HepG2 (cell line): ENCODE measurements around the gene RETREG2. TPM values are rescaled to one million over a fixed set of nuclear protein-coding genes. Genes with fewer than 3 reads are reported as not detected.

Experiments
- ATAC-seq: fragments of 200-7000 bp; cut with Tn5 transposase; 3 replicates; pipeline ENCODE4 v1.9.1; 2020; ENCODE audit warnings: mild to moderate bottlenecking, moderate library complexity
- BruUV-seq: library from RNA; stranded (reverse); fragments of 400-500 nt; replicated peaks from 2 replicates; lab custom pipeline; 2021; lab: Mats Ljungman, UMichigan
- CTCF ChIA-PET: fragments of 300-600 bp; formaldehyde crosslinking; extraction: SDS; loops from one replicate; lab custom pipeline; 2021; ENCODE audit warnings: low total read pairs, inconsistent platforms, low intra/inter-chr PET ratio; lab: Yijun Ruan, JAX
- POLR2A ChIA-PET: fragments of 350-600 bp; sonication (Branson Sonifier 250); formaldehyde crosslinking; loops from one replicate; lab custom pipeline; 2020; ENCODE audit warnings: antibody characterized with exemption, inconsistent platforms; lab: Yijun Ruan, JAX
- DNase-seq: peaks from one replicate; pipeline ENCODE4 v3.0.0-alpha.2; 2015; ENCODE audit warnings: low spot score
- FAIRE-seq: peaks from 3 replicates; lab custom pipeline; 2011; peaks lifted over from hg19 to GRCh38; lab: Jason Lieb, UNC
- H2AFZ ChIP-seq: one replicate; pipeline ENCODE4 v1.6.1; 2011; ENCODE audit warnings: low read length, inconsistent platforms
- H3K27ac ChIP-seq: fragments of 300-600 bp; 3 replicates; pipeline ENCODE4 v1.8.0; 2011; ENCODE audit warnings: mixed run types, mild to moderate bottlenecking, mixed read lengths, low read length, inconsistent platforms; ENCODE audit not compliant: insufficient read depth; ENCODE audit errors: extremely low read length
- H3K27me3 ChIP-seq, 2 experiments: fragments of 200-600 bp in 1 of 2; 2 replicates in 1 of 2; 3 replicates in 1 of 2; pipeline versions ENCODE4 v1.6.0 to v1.8.0; 2011; ENCODE audit warnings: low read length in 2 of 2, mild to moderate bottlenecking in 2 of 2, moderate library complexity in 2 of 2, inconsistent platforms in 1 of 2; ENCODE audit not compliant: insufficient read depth in 2 of 2, control insufficient read depth in 1 of 2
- H3K36me3 ChIP-seq, 2 experiments: fragments of 200-600 bp in 1 of 2; replicated peaks in 1 of 2; 2 replicates in 1 of 2; 3 replicates in 1 of 2; pipeline versions ENCODE4 v1.5.1 to v1.8.0; 2011; ENCODE audit warnings: low read length in 2 of 2, inconsistent platforms in 1 of 2; ENCODE audit not compliant: insufficient read depth in 2 of 2, control insufficient read depth in 1 of 2
- H3K4me1 ChIP-seq: 2 replicates; pipeline ENCODE4 v1.5.1; 2012; ENCODE audit warnings: low read length, inconsistent platforms; ENCODE audit not compliant: insufficient read depth
- H3K4me2 ChIP-seq: 2 replicates; pipeline ENCODE4 v1.6.0; 2011; ENCODE audit warnings: low read depth, low read length, inconsistent platforms
- H3K4me3 ChIP-seq, 3 experiments: fragments of 200-600 bp in 1 of 3; sonication (generic), shearing (Covaris generic) in 1 of 3; replicated peaks in 1 of 3; 2 replicates each; pipeline ENCODE4 v1.5.1; 2011 to 2016; ENCODE audit warnings: low read length in 3 of 3, inconsistent platforms in 2 of 3, low read depth in 2 of 3, mild to moderate bottlenecking in 2 of 3, control low read depth in 1 of 3, mixed read lengths in 1 of 3; ENCODE audit not compliant: insufficient read depth in 1 of 3
- H3K79me2 ChIP-seq: one replicate; pipeline ENCODE4 v1.6.1; 2011; ENCODE audit warnings: low read length, inconsistent platforms; ENCODE audit not compliant: insufficient read depth
- H3K9ac ChIP-seq: 2 replicates; pipeline ENCODE4 v1.6.0; 2011; ENCODE audit warnings: mild to moderate bottlenecking, low read depth, low read length, inconsistent platforms; ENCODE audit not compliant: insufficient read depth
- H3K9me3 ChIP-seq: 2 replicates; pipeline ENCODE4 v1.5.1; 2012; ENCODE audit warnings: mild to moderate bottlenecking, low read length
- H4K20me1 ChIP-seq: 2 replicates; pipeline ENCODE4 v1.6.0; 2011; ENCODE audit warnings: inconsistent platforms, mild to moderate bottlenecking, low read length, moderate library complexity; ENCODE audit not compliant: insufficient read depth
- BCL6 ChIP-seq: IDR thresholded peaks from 2 replicates; pipeline ENCODE4 v1.6.1; 2016; ENCODE audit warnings: missing genetic modification reagents, missing compliant biosample characterization
- CC2D1A ChIP-seq: sonication (generic); formaldehyde crosslinking; IDR thresholded peaks from 2 replicates; pipeline ENCODE4 v1.8.1; 2023; ENCODE audit warnings: mild to moderate bottlenecking, missing genetic modification reagents
- CHD2 ChIP-seq: IDR thresholded peaks from 2 replicates; pipeline ENCODE4 v1.6.1; 2011; ENCODE audit warnings: low read depth, low read length, improper control_type of control experiment
- DBP ChIP-seq: sonication (generic); formaldehyde crosslinking; IDR thresholded peaks from 2 replicates; pipeline ENCODE4 v1.4.0; 2020; ENCODE audit warnings: missing genetic modification reagents; ENCODE audit errors: not compliant biosample characterization
- DMAP1 ChIP-seq: IDR thresholded peaks from 2 replicates; pipeline ENCODE4 v1.6.1; 2016
- GTF3A ChIP-seq: sonication (generic); formaldehyde crosslinking; conservative IDR thresholded peaks from 2 replicates; pipeline ENCODE4 v1.4.0; 2020; ENCODE audit warnings: mild to moderate bottlenecking, missing genetic modification reagents
- PHF5A ChIP-seq: IDR thresholded peaks from one replicate; pipeline ENCODE4 v1.6.1; 2018; ENCODE audit warnings: low read depth, missing genetic modification reagents; ENCODE audit not compliant: unreplicated experiment
- RFX1 ChIP-seq: fragments of 450-650 bp; IDR thresholded peaks from 2 replicates; pipeline ENCODE4 v1.6.1; 2017
- SP1 ChIP-seq, 2 experiments: fragments of 450-650 bp in 1 of 2; sonication (generic) in 1 of 2; formaldehyde crosslinking in 1 of 2; IDR thresholded peaks; 2 replicates each; pipeline versions ENCODE4 v1.4.0 to v1.6.1; 2016 to 2020; ENCODE audit warnings: missing genetic modification reagents in 1 of 2
- THRA ChIP-seq: sonication (generic); formaldehyde crosslinking; IDR thresholded peaks from 2 replicates; pipeline ENCODE4 v1.4.0; 2020; ENCODE audit warnings: missing genetic modification reagents, borderline replicate concordance
- USF2 ChIP-seq, 2 experiments: sonication (generic) in 1 of 2; formaldehyde crosslinking in 1 of 2; IDR thresholded peaks; 2 replicates each; pipeline versions ENCODE4 v1.5.1 to v1.6.1; 2011 to 2020; ENCODE audit warnings: borderline replicate concordance in 1 of 2, low read depth in 1 of 2, low read length in 1 of 2, mild to moderate bottlenecking in 1 of 2, missing genetic modification reagents in 1 of 2, moderate library complexity in 1 of 2
- ZNF136 ChIP-seq: sonication (generic); formaldehyde crosslinking; IDR thresholded peaks from 2 replicates; pipeline ENCODE4 v1.8.1; 2022; ENCODE audit warnings: low read depth, mild to moderate bottlenecking, moderate library complexity, missing genetic modification reagents
- ZNF337 ChIP-seq: sonication (generic); formaldehyde crosslinking; IDR thresholded peaks from 2 replicates; pipeline ENCODE4 v1.5.1; 2020; ENCODE audit warnings: missing genetic modification reagents, low read depth, mild to moderate bottlenecking, borderline replicate concordance
- ZNF83 ChIP-seq: sonication (generic); formaldehyde crosslinking; IDR thresholded peaks from 2 replicates; pipeline ENCODE4 v1.4.0; 2020; ENCODE audit warnings: missing genetic modification reagents, mild to moderate bottlenecking, borderline replicate concordance
- ZSCAN29 ChIP-seq: sonication (generic); formaldehyde crosslinking; conservative IDR thresholded peaks from 2 replicates; pipeline ENCODE4 v1.4.0; 2020; ENCODE audit warnings: mild to moderate bottlenecking, missing genetic modification reagents
- WGBS: methylation state at CpG from one replicate; pipeline ENCODE4 v1.1.6; 2017; ENCODE audit warnings: low lambda C conversion rate; 5-methylcytosine and 5-hydroxymethylcytosine counted together
- in situ Hi-C: cut with HindIII; loops from 2 replicates; pipeline ENCODE4 v1.10.0; 2017; ENCODE audit warnings: low pct_unique_long_range_greater_than_20kb; ENCODE audit not compliant: extremely low pct_ligation_motif_present
- intact Hi-C: fragments of 100-400 bp; cut with micrococcal nuclease; formaldehyde crosslinking; loops from one replicate; pipeline ENCODE4 v1.10.0; 2022; ENCODE audit not compliant: unreplicated experiment
- polyA plus RNA-seq, 8 experiments: library from polyadenylated mRNA; depleted of rRNA in 3 of 8; stranded (reverse) in 7 of 8; unstranded in 1 of 8; fragments of >200 nt; fragmentation: Illumina TruSeq in 4 of 8; extraction: Trizol in 4 of 8; gene quantifications; 2 replicates each; pipeline versions ENCODE4 v1.2.1 to v1.2.3, GENCODE V29; 2011 to 2016; ENCODE audit warnings: low read depth in 4 of 8, missing spikeins in 1 of 8, mixed read lengths in 1 of 8; ENCODE audit not compliant: insufficient read depth in 1 of 8
- total RNA-seq, 5 experiments: library from RNA; depleted of rRNA; stranded (reverse); fragments of >200 nt; fragmentation: Illumina TruSeq; extraction: Trizol; gene quantifications; 2 replicates each; pipeline ENCODE4 v1.2.3, GENCODE V29; 2016; ENCODE audit warnings: low read depth in 1 of 5

RETREG2 gene
- total and polyA plus RNA-seq, 2 of the 13 experiments (the other 11 are each of a cell fraction or from before 2014, with no cell fraction given) = 86.0 to 134 TPM

- TF ChIP-seq DBP = peak; percentile 13
- TF ChIP-seq SP1 (IDR thresholded peaks at IDR 0.05) = no peak
- no peak for TF ChIP-seq SP1 (CRISPR knock-in tag; IDR thresholded peaks at IDR 0.05)
- TF ChIP-seq BCL6 (CRISPR knock-in tag) = no peak
- no peak for TF ChIP-seq ZNF136 (CRISPR knock-in tag)
- TF ChIP-seq ZNF83 = no peak
Observed at GRCh38 chr2:219228041-219228910, 50.2 kb downstream of the RETREG2 start (continued).

- no peaks in the 10 kb centered on the region; a peak in 1 of 5 replicates for H3K27me3 ChIP-seq
- CTCF ChIA-PET = interaction anchor here (1.2 to 2.3 kb wide), 2 partner anchors 66 to 70 kb away, joined by 3 to 15 read pairs; no protein-coding TSS in a partner anchor
- BruUV-seq = no TSS peak
- ATAC-seq (peak; percentile 68), DNase-seq (no peak), FAIRE-seq (no peak)
- H3K9me3 ChIP-seq = no peaks in the 10 kb centered on the region
- 1% methylated on average over 12 of the region's 19 CpGs for WGBS
- intact Hi-C loops = loop anchor here (1.0 kb wide), 5 partner anchors 11 to 66 kb away; partner anchors contain the start of genes ABCB6, GLB1L, STK16 and ZFAND2B
- no peaks in the 10 kb centered on the region for H4K20me1 ChIP-seq
- peak overlapping the region; percentile 91 for H3K4me2 ChIP-seq
- H2AFZ ChIP-seq = no peak overlapping the region
- in situ Hi-C loops = no loop called here
- peak overlapping the region; percentile 91 for H3K9ac ChIP-seq
- POLR2A ChIA-PET = interaction anchor here (1.0 to 6.6 kb wide), 17 partner anchors 10 to 159 kb away, joined by 3 to 80 read pairs (median 7); partner anchors contain the start of genes ABCB6, CNPPD1, DNAJB2 and DNPEP
- H3K4me1 ChIP-seq = peaks cover 39% of the 10 kb centered on the region
- peaks cover 32 to 55% of the 10 kb centered on the region in 2 experiments for H3K36me3 ChIP-seq
- peak overlapping the region; percentile 91 to 93 (median 93) for H3K4me3 ChIP-seq
- H3K79me2 ChIP-seq = peaks cover 51% of the 10 kb centered on the region
- peak overlapping the region; percentile 81 for H3K27ac ChIP-seq
- TF ChIP-seq GTF3A (CRISPR knock-in tag) (no peak; the same call in 1 of the 2 replicates), USF2 (IDR thresholded peaks at IDR 0.05; ENCODE audit: low read depth, low read length) (no peak), USF2 (CRISPR knock-in tag; IDR thresholded peaks at IDR 0.05; ENCODE audit: borderline replicate concordance) (peak; percentile 13; the same call in 1 of the 2 replicates), PHF5A (no peak), THRA (CRISPR knock-in tag) (no peak; the same call in 1 of the 2 replicates), RFX1 (no peak), CC2D1A (CRISPR knock-in tag) (0 out of 2 replicates have a peak, but pooled peaks have one; percentile 44), CHD2 (no peak), ZSCAN29 (peak; percentile 92; the same call in 1 of the 2 replicates), ZNF337 (CRISPR knock-in tag) (no peak), DMAP1 (CRISPR knock-in tag) (no peak)
Observed at GRCh38 chr2:219228911-219229304, 50.8 kb downstream of the RETREG2 start.
